Muscle layer of duodenum (tissue), 2 donors: ENCODE measurements around the gene OCIAD1.

Experiments
- H3K27ac ChIP-seq: one replicate; pipeline ENCODE4 v1.7.0; 2013; ENCODE audit warnings: mild to moderate bottlenecking, low read length
- H3K27me3 ChIP-seq: one replicate; pipeline ENCODE4 v1.7.0; 2013; ENCODE audit warnings: low read depth, mild to moderate bottlenecking, control low read depth, low read length
- H3K36me3 ChIP-seq, 2 donors: one replicate each; pipeline ENCODE4 v1.7.0; 2013; ENCODE audit warnings: low read length in 2 of 2, control low read depth in 1 of 2, mild to moderate bottlenecking in 1 of 2; ENCODE audit not compliant: insufficient read depth in 2 of 2, control insufficient read depth in 1 of 2
- H3K4me1 ChIP-seq, 2 donors: one replicate each; pipeline ENCODE4 v1.7.0; 2013; ENCODE audit warnings: low read length in 2 of 2, mild to moderate bottlenecking in 2 of 2, control low read depth in 1 of 2, moderate library complexity in 1 of 2; ENCODE audit not compliant: insufficient read depth in 2 of 2, control insufficient read depth in 1 of 2
- H3K4me3 ChIP-seq, 2 donors: one replicate each; pipeline ENCODE4 v1.7.0; 2013; ENCODE audit warnings: low read length in 2 of 2, low read depth in 1 of 2, mild to moderate bottlenecking in 1 of 2
- H3K9me3 ChIP-seq, 2 donors: one replicate each; pipeline ENCODE4 v1.7.0; 2013; ENCODE audit warnings: low read length in 2 of 2, control low read depth in 1 of 2, mild to moderate bottlenecking in 1 of 2; ENCODE audit not compliant: control insufficient read depth in 1 of 2
- donor health status: healthy.

OCIAD1 gene

GRCh38 chr4:48830706-48831531 lies at the start of gene OCIAD1:
Gene OCIAD1 (plus strand): TSS chr4:48831088. CDS start chr4:48832625, 1,537 bp downstream.
- Histone ChIP-seq H3K27me3 (no peaks in the 10 kb centered on the region), H3K4me3 (peak within 1 kb of the TSS; percentile 89 to 99), H3K4me1 (peaks cover 0 to 10% of the 10 kb centered on the region in 2 donors), H3K9me3 (no peaks in the 10 kb centered on the region), H3K27ac (peak within 1 kb of the TSS; percentile 98), H3K36me3 (peaks cover 15 to 19% of the 10 kb centered on the region in 2 donors)

GRCh38 chr4:48781968-48782367 lies 48.9 kb upstream of the OCIAD1 start:
- no peak overlapping the region for H3K4me3 ChIP-seq
- peaks cover 0 to 6% of the 10 kb centered on the region in 2 donors for H3K36me3 ChIP-seq
- H3K4me1 ChIP-seq = peaks cover 8 to 20% of the 10 kb centered on the region in 2 donors
- H3K9me3 ChIP-seq = no peaks in the 10 kb centered on the region
- no peaks in the 10 kb centered on the region for H3K27me3 ChIP-seq
- no peak overlapping the region for H3K27ac ChIP-seq

GRCh38 chr4:48785302-48785701 lies 45.6 kb upstream of the OCIAD1 start:
- no peak overlapping the region for H3K4me3 ChIP-seq
- peaks cover 4 to 6% of the 10 kb centered on the region in 2 donors for H3K4me1 ChIP-seq
- H3K36me3 ChIP-seq = no peaks in the 10 kb centered on the region
- H3K9me3 ChIP-seq = no peaks in the 10 kb centered on the region
- H3K27me3 ChIP-seq = no peaks in the 10 kb centered on the region
- H3K27ac ChIP-seq = no peak overlapping the region

GRCh38 chr4:48786549-48786948 lies 44.3 kb upstream of the OCIAD1 start:
- Histone ChIP-seq H3K27ac (no peak overlapping the region), H3K4me3 (no peak overlapping the region), H3K9me3 (no peaks in the 10 kb centered on the region), H3K36me3 (no peaks in the 10 kb centered on the region), H3K4me1 (no peaks in the 10 kb centered on the region), H3K27me3 (no peaks in the 10 kb centered on the region)

GRCh38 chr4:48787056-48787455 lies 43.8 kb upstream of the OCIAD1 start:
- Histone ChIP-seq H3K4me3 (no peak overlapping the region), H3K36me3 (no peaks in the 10 kb centered on the region), H3K4me1 (no peaks in the 10 kb centered on the region), H3K27me3 (no peaks in the 10 kb centered on the region), H3K9me3 (no peaks in the 10 kb centered on the region), H3K27ac (no peak overlapping the region)

- Histone ChIP-seq H3K27ac (no peak overlapping the region), H3K9me3 (no peaks in the 10 kb centered on the region), H3K27me3 (no peaks in the 10 kb centered on the region), H3K36me3 (no peaks in the 10 kb centered on the region), H3K4me1 (no peaks in the 10 kb centered on the region), H3K4me3 (no peak overlapping the region)
These were observed 40.3 kb upstream of the OCIAD1 start for GRCh38 chr4:48790561-48790960.

- H3K27me3 ChIP-seq = no peaks in the 10 kb centered on the region
- no peaks in the 10 kb centered on the region for H3K9me3 ChIP-seq
- H3K36me3 ChIP-seq = no peaks in the 10 kb centered on the region
- no peak overlapping the region for H3K27ac ChIP-seq
- H3K4me3 ChIP-seq = no peak overlapping the region
- H3K4me1 ChIP-seq = no peaks in the 10 kb centered on the region
These were observed 39.6 kb upstream of the OCIAD1 start for GRCh38 chr4:48791313-48791712.

GRCh38 chr4:48792348-48793006 lies 38.4 kb upstream of the OCIAD1 start:
- Histone ChIP-seq H3K27me3 (no peaks in the 10 kb centered on the region), H3K27ac (peak overlapping the region; percentile 1), H3K4me3 (no peak overlapping the region), H3K4me1 (no peaks in the 10 kb centered on the region), H3K36me3 (no peaks in the 10 kb centered on the region), H3K9me3 (no peaks in the 10 kb centered on the region)

- H3K27me3 ChIP-seq = no peaks in the 10 kb centered on the region
- no peaks in the 10 kb centered on the region for H3K9me3 ChIP-seq
- H3K27ac ChIP-seq = no peak overlapping the region
- no peaks in the 10 kb centered on the region for H3K36me3 ChIP-seq
- no peak overlapping the region for H3K4me3 ChIP-seq
- H3K4me1 ChIP-seq = no peaks in the 10 kb centered on the region
These were observed 35.8 kb upstream of the OCIAD1 start for GRCh38 chr4:48795108-48795507.

- Histone ChIP-seq H3K27ac (no peak overlapping the region), H3K4me1 (peaks cover 0 to 1% of the 10 kb centered on the region in 2 donors), H3K9me3 (no peaks in the 10 kb centered on the region), H3K27me3 (no peaks in the 10 kb centered on the region), H3K4me3 (no peak overlapping the region), H3K36me3 (no peaks in the 10 kb centered on the region)
These were observed 34.5 kb upstream of the OCIAD1 start for GRCh38 chr4:48796191-48796926.
